ELR (cell line): ENCODE data around the gene CCDC112.
"Not testable (repeated sequence)": the region's sequence is repeated elsewhere in the genome, so short reads cannot be mapped to it uniquely, and the experiment has no call there.

Experiments used
- DNase-seq: peaks from one replicate; pipeline ENCODE4 v3.0.0-alpha.2; 2015; ENCODE audit warnings: low read depth

CCDC112 gene

DNA sequence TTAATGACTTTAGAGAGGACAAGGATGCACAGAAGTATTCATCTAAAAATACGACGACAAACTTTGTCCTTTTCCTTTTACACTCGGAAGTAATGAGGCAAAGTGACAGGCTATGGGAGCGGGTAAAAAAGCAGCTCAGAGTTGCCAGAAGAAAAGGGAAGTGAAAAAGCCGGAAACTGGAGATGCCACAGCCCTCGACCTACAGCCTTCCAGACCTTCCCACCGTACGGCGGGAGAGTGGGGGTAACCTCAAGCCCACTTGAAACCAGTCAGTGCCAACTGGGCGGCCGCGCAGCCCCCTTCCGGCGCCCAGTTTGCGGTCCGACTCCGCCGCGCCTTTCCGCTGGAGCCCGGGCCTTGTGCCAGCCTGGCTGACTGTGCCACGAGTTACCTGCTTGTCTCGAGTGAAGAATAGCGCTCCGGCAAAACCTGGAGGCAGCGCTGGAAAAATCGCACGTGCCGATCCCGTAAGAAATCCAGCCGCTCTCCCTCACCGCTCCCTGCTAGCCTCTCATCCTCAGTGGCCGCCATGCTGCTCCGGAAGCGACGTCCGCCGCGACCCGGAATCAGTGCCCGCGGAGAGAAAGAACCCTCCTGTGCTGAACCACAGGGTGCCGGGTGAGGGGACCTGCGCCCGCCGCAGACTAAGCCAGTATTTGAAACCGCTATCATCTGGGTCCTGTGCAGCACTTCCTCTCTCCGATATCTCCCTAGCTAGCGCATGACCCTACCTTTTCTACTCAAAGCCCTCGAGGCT, 34.0 kb downstream of the CCDC112 start, which contains the start of gene PGGT1B:
TSS of gene PGGT1B (minus strand) at position 557 of the 757 bp plus-strand sequence. CDS start at position 531, 26 bp downstream.
- DNase-seq: peak; percentile 76

DNA sequence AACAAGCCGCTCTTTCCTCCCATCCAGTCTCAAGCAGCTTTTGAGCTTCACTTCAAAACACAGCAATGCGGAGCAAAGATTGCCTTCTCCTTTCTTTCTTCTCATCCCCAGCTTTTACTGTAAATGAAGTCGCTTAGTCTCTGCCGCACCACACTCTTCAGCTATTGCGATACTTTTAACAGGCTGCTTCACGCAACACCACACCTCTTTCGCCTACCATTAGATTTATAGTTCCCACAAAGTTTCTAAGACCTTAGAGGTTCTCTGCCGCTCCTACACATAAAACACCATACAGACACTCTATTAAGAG, 34.5 kb downstream of the CCDC112 start:
- peak; percentile 42 for DNase-seq

GRCh38 chr5:115260248-115260647, 36.2 kb downstream of the CCDC112 start:
- DNase-seq: no peak

DNA sequence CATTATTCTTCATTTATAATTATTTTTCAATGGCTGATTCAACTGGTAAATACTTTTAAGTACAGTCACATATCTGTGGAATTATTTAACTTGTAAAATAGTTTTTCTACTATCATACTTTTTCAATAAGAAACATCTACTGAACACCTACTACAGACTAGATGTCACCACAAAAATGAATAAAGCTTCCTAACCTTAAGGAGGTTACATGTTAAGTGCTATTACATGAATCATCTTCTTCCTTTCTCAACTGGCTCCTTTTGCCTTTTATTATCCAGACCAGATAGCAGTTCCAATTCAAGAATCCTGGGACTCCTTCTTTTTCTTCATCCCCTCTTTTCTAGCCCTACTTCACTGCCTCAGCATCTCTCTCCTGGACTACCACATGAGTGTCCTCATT, 38.5 kb downstream of the CCDC112 start:
- DNase-seq: peak; percentile 45

DNA sequence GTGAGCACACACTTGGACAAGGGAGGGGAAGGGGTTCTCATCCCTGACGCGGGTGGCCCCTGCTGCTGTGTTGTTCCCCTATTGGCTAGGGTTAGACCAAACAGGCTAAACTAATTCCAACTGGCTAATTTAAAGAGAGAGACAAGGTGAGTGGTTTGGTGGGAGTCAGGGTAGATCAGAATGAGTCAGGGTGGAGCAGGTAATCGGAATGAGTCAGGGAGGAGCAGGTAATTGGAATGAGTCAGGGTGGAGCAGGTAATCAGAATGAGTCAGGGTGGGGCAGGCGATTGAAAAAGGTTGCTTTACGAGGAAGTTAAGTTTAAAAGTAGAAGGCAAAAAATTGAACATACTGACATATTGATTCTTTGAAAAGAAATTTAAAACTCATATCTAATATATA, 47.1 kb downstream of the CCDC112 start:
- DNase-seq: not testable (repeated sequence)

DNA sequence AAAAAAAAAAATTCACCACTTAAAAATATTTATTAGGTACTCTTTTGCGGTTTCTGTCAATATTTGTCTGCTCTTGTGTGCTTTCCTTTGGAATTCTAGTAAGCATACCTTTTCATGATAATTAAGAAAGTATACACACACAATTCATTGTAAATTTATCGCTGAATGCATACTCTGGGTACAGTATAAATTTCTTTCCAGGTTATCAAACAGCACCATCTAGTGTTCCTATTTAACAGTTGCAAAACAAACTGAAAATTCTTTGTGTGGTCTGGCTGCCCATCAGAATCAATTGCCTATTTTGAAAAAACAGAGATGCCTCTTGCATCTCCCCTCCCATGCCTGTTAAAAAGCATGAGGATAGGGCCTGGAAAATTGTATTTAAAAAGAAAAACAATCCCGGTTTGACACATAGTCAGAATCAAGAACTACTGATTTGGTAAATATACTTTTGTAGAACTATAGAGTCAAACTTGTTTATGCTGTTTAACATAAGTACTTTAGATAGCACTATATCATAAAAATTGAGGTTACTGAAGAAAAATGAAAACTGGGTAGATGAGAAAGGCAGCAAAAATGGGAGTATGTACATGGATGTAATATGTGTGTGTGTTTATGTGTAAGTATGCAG, 50.0 kb downstream of the CCDC112 start:
- DNase-seq: peak; percentile 70

- DNase-seq: peak; percentile 43
Observed at GRCh38 chr5:115243412-115243811, 53.0 kb downstream of the CCDC112 start.

DNA sequence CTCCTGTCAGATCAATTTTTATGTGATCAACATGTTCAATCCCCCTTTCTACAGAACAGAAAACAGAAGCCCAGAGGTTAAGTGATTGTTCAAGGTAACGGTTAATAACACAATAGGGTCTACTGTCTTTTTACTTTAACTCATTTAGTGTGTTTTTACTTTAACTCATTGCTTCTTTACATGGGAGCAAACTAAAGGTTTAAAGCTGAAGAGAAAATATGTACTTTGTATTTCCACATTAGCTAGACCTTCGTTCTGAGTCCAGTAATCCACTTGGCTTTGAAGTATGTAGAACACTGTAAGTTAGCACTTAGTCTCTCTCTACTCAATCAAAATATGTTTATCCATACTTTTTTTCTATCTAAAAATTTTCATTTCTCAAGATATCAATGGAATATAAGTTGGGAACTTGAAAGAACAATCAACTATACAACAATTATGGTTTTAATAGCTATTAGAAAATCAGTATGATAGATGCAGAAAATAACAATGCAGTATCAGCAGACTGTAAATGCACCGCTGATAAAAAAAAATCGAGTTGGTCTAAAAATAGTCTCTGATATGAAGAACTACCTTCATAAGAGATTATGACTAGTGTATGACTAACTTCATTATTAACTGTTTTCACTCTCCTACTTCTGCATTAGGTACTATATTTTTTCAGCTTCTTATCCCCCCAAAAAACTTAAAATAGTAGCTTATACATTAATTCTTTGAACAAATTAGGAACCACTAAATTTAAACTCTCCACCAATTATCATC, 54.4 kb downstream of the CCDC112 start:
- peak; percentile 19 for DNase-seq

DNA sequence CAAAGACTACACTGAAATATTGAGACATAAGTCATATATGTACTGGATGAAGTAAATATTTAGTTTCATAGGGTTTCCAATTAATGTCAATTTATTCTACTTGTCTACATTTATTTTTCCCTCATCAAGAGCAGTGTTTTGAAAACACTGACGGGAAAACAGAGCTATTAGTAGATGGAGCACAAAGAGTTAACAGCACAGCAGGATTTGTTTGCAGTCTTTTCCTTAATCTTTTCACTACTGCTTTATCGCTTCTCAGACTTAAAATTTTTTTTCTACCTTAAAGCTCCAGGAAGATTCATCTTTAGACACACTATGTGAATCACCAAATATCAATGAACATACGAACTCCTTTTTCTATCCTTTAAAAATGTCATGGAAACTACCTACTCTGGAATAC, 59.4 kb downstream of the CCDC112 start:
- DNase-seq: no peak

DNA sequence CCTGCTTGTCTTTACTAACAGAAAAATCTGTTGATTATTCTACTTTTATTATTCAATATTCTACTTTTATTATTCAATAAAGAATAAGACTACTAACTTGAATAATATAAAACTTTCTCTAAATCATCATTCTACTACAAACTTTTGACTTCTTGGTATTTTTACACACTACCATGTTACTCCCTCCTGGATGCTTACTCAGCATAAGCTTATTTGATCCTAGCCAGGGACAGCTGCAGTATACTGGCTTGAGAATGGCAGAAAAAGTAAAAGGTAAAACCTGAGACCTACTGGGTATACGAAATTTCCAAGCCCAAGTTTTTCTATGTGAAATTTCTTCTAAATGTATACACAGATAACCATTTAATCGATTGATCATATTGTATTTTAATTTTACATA, 59.9 kb downstream of the CCDC112 start:
- no peak for DNase-seq

DNA sequence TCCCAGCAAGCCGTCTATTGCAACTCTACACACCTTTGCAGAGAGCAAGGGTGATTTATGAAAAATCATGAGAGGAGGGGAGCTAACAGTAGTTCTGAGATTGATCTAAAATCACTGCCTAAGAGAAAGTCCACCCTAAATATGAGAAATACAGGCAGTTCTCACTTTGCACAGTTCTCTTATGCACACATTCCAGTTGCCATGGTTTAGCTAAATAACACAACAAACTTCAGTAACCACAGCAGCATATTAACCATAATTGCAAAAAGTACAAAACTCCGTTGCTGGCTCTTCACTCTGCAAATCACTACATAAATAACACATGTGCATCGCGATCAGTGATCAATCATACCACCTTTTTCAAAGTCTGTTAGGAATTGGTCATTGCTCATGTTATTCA, 64.9 kb downstream of the CCDC112 start:
- DNase-seq: no peak

GRCh38 chr5:115229606-115230005, 66.8 kb downstream of the CCDC112 start:
- no peak for DNase-seq

DNA sequence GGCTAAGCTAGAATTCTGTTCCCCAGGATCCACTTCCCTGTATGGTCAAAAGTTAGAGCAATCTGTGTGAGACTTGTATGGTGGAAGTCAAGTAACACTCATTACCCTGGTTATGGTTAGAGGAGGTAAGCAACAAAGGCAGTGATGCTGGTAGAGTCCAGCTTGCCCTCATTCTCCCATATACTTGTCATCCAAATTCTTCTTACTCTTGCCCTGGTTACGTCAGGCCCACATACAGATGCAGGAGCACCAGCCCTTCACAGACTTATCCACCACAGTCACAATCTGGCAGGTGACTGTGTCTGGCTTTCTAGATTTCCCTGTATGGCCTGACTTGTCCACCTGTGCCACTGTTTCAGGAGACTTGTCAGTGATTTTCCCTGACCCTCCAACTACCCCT, 69.2 kb downstream of the CCDC112 start:
- DNase-seq: no peak
